ENCODE results near the gene MAN1C1.

- TF ChIP-seq EZH2phosphoT487 (conservative IDR thresholded peaks at IDR 0.05; ENCODE audit: low read length) = no peak
- TF ChIP-seq, protein P1, sequence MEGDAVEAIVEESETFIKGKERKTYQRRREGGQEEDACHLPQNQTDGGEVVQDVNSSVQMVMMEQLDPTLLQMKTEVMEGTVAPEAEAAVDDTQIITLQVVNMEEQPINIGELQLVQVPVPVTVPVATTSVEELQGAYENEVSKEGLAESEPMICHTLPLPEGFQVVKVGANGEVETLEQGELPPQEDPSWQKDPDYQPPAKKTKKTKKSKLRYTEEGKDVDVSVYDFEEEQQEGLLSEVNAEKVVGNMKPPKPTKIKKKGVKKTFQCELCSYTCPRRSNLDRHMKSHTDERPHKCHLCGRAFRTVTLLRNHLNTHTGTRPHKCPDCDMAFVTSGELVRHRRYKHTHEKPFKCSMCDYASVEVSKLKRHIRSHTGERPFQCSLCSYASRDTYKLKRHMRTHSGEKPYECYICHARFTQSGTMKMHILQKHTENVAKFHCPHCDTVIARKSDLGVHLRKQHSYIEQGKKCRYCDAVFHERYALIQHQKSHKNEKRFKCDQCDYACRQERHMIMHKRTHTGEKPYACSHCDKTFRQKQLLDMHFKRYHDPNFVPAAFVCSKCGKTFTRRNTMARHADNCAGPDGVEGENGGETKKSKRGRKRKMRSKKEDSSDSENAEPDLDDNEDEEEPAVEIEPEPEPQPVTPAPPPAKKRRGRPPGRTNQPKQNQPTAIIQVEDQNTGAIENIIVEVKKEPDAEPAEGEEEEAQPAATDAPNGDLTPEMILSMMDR (IDR thresholded peaks at IDR 0.05; ENCODE audit: insufficient read depth, low read length, poor library complexity, severe bottlenecking) = no peak
These were observed 192.1 kb downstream of the MAN1C1 start for GRCh38 chr1:25808481-25809244.
